Trophoblast cell (in vitro differentiated cells and primary cell): ENCODE measurements around the gene WDR88.

Source experiments
- DNase-seq, 2 donors: peaks; one replicate each; pipeline ENCODE4 v3.0.0-alpha.2; 2016
- H2AFZ ChIP-seq: 2 replicates; pipeline ENCODE4 v1.6.1; 2013; ENCODE audit warnings: low read length, moderate library complexity, mild to moderate bottlenecking; ENCODE audit not compliant: insufficient read depth, poor library complexity
- H2AK5ac ChIP-seq: 2 replicates; pipeline ENCODE4 v1.6.1; 2013; ENCODE audit warnings: mild to moderate bottlenecking, low read length
- H2BK120ac ChIP-seq: 2 replicates; pipeline ENCODE4 v1.6.1; 2013; ENCODE audit warnings: low read length, mild to moderate bottlenecking, moderate library complexity; ENCODE audit not compliant: insufficient read depth, poor library complexity
- H2BK12ac ChIP-seq: 2 replicates; pipeline ENCODE4 v1.6.1; 2013; ENCODE audit warnings: mild to moderate bottlenecking, low read length, moderate library complexity
- H2BK5ac ChIP-seq: 2 replicates; pipeline ENCODE4 v1.6.1; 2013; ENCODE audit warnings: low read length, low read depth, moderate library complexity, mild to moderate bottlenecking; ENCODE audit not compliant: poor library complexity
- H3K14ac ChIP-seq: 2 replicates; pipeline ENCODE4 v1.6.1; 2013; ENCODE audit warnings: mild to moderate bottlenecking, low read length
- H3K18ac ChIP-seq: 2 replicates; pipeline ENCODE4 v1.6.1; 2013; ENCODE audit warnings: mild to moderate bottlenecking, low read length
- H3K23ac ChIP-seq: 2 replicates; pipeline ENCODE4 v1.6.1; 2013; ENCODE audit warnings: low read length
- H3K27ac ChIP-seq: 2 replicates; pipeline ENCODE4 v1.5.1; 2013; ENCODE audit warnings: low read depth, mild to moderate bottlenecking, inconsistent platforms, low read length, moderate library complexity
- H3K27me3 ChIP-seq: 2 replicates; pipeline ENCODE4 v1.6.1; 2013; ENCODE audit warnings: inconsistent platforms, mild to moderate bottlenecking, low read length, moderate library complexity; ENCODE audit not compliant: insufficient read depth
- H3K36me3 ChIP-seq, 2 experiments: 1 replicate in 1 of 2; 2 replicates in 1 of 2; pipeline ENCODE4 v1.6.1; 2013; ENCODE audit warnings: low read length in 2 of 2, mild to moderate bottlenecking in 2 of 2, moderate library complexity in 1 of 2; ENCODE audit not compliant: insufficient read depth in 2 of 2, control insufficient read depth in 1 of 2
- H3K4ac ChIP-seq: 2 replicates; pipeline ENCODE4 v1.6.1; 2013; ENCODE audit warnings: low read depth, mild to moderate bottlenecking, low read length, moderate library complexity
- H3K4me1 ChIP-seq, 2 experiments: 1 replicate in 1 of 2; 2 replicates in 1 of 2; pipeline ENCODE4 v1.6.1; 2013; ENCODE audit warnings: low read length in 2 of 2, mild to moderate bottlenecking in 2 of 2, moderate library complexity in 1 of 2; ENCODE audit not compliant: insufficient read depth in 2 of 2, control insufficient read depth in 1 of 2
- H3K4me2 ChIP-seq: 2 replicates; pipeline ENCODE4 v1.6.1; 2013; ENCODE audit warnings: inconsistent platforms, mild to moderate bottlenecking, low read length, moderate library complexity
- H3K4me3 ChIP-seq: 2 replicates; pipeline ENCODE4 v1.5.1; 2013; ENCODE audit warnings: mild to moderate bottlenecking, low read depth, low read length, inconsistent platforms
- H3K79me1 ChIP-seq: one replicate; pipeline ENCODE4 v1.6.1; 2013; ENCODE audit warnings: low read length
- H3K79me2 ChIP-seq: 2 replicates; pipeline ENCODE4 v1.6.1; 2013; ENCODE audit warnings: low read length, mild to moderate bottlenecking; ENCODE audit not compliant: control insufficient read depth, insufficient read depth, poor library complexity
- H3K9ac ChIP-seq: 2 replicates; pipeline ENCODE4 v1.6.1; 2013; ENCODE audit warnings: mild to moderate bottlenecking, low read length
- H3K9me3 ChIP-seq: 2 replicates; pipeline ENCODE4 v1.6.1; 2013; ENCODE audit warnings: low read depth, mild to moderate bottlenecking, control low read depth, inconsistent platforms, low read length; ENCODE audit not compliant: insufficient read depth
- H4K12ac ChIP-seq: 2 replicates; pipeline ENCODE4 v1.6.1; 2013; ENCODE audit warnings: low read depth, mild to moderate bottlenecking, low read length, moderate library complexity
- H4K8ac ChIP-seq: 2 replicates; pipeline ENCODE4 v1.6.1; 2013; ENCODE audit warnings: low read depth, mild to moderate bottlenecking, low read length, moderate library complexity
- H4K91ac ChIP-seq: one replicate; pipeline ENCODE4 v1.6.1; 2013; ENCODE audit warnings: low read depth, mild to moderate bottlenecking, low read length, moderate library complexity
- WGBS: extraction: QIAGEN DNeasy Blood & Tissue Kit; methylation state at CpG from one replicate; pipeline ENCODE4 v1.1.7; 2013; ENCODE audit warnings: missing lambda C conversion rate; ENCODE audit not compliant: insufficient read length, insufficient coverage; ENCODE audit errors: extremely low coverage; 5-methylcytosine and 5-hydroxymethylcytosine counted together

Gene WDR88

GRCh38 chr19:33203529-33203928 is 71.6 kb downstream of the WDR88 start:
- H2BK5ac ChIP-seq = no peak overlapping the region
- WGBS = no CpG with 5 or more reads among the region's 6 CpGs
- no peak overlapping the region for H3K4me2 ChIP-seq
- H4K91ac ChIP-seq = no peak overlapping the region
- no peak overlapping the region for H2AK5ac ChIP-seq
- no peak overlapping the region for H3K14ac ChIP-seq
- no peak for DNase-seq
- H3K27me3 ChIP-seq = no peaks in the 10 kb centered on the region
- peaks cover 4 to 6% of the 10 kb centered on the region in 2 experiments for H3K36me3 ChIP-seq
- no peak overlapping the region for H4K8ac ChIP-seq
- H2BK120ac ChIP-seq = no peak overlapping the region
- no peak overlapping the region for H2AFZ ChIP-seq
- H4K12ac ChIP-seq = no peak overlapping the region
- H3K4me1 ChIP-seq = no peaks in the 10 kb centered on the region
- no peak overlapping the region for H3K23ac ChIP-seq
- no peaks in the 10 kb centered on the region for H3K79me1 ChIP-seq
- no peak overlapping the region for H3K4ac ChIP-seq
- H2BK12ac ChIP-seq = no peak overlapping the region
- H3K9ac ChIP-seq = no peak overlapping the region
- peak overlapping the region; percentile 26 for H3K4me3 ChIP-seq
- no peak overlapping the region for H3K18ac ChIP-seq
- H3K79me2 ChIP-seq = no peaks in the 10 kb centered on the region
- H3K27ac ChIP-seq = no peak overlapping the region
- H3K9me3 ChIP-seq = peaks cover 3% of the 10 kb centered on the region

DNA sequence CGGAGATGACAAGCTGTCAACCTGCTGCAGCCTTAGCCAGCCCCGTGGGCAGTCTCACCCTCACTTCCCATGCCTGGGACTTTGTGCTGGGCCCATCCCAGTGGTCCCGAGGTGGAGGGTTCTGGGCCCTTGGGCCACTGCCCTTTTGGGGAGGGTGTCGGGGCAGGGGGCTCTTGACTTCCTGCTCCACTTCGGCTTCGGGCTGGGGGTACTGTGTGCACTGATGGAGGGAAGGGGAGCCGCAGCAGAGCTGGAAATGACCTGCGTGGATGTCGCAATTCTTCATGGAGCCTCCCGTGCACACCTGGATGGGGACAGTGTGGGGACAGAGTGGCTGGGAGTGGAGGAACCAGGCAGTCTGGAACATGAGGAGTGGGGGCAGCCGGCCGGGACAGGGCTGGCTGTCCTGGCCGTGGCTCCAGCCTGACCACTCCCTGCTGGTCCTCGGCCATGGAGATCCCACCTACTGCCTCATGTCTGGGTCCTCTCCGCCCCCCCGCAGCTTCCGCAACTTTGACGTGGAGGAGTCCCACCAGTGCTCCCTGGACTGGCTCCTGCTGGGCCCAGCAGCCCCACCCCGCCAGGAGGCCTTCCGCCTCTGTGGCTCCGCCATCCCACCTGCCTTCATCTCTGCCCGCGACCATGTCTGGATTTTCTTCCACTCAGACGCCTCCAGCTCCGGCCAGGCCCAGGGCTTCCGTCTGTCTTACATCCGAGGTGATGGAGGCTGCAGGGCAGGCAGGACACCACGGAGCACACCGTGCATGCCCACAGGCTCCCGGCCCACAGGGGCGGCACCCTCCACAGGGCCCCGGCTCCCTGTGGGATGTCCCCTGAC is 72.4 kb downstream of the WDR88 start:
- H3K14ac ChIP-seq = no peak overlapping the region
- no peaks in the 10 kb centered on the region for H3K79me2 ChIP-seq
- no peak overlapping the region for H3K9ac ChIP-seq
- peaks cover 4 to 6% of the 10 kb centered on the region in 2 experiments for H3K36me3 ChIP-seq
- H2AFZ ChIP-seq = no peak overlapping the region
- H3K23ac ChIP-seq = no peak overlapping the region
- no peak overlapping the region for H3K18ac ChIP-seq
- no peak overlapping the region for H3K4me3 ChIP-seq
- H3K4me2 ChIP-seq = no peak overlapping the region
- peaks cover 3% of the 10 kb centered on the region for H3K9me3 ChIP-seq
- no CpG with 5 or more reads among the region's 32 CpGs for WGBS
- H2BK120ac ChIP-seq = no peak overlapping the region
- no peaks in the 10 kb centered on the region for H3K4me1 ChIP-seq
- no peaks in the 10 kb centered on the region for H3K27me3 ChIP-seq
- no peak for DNase-seq
- no peaks in the 10 kb centered on the region for H3K79me1 ChIP-seq
- no peak overlapping the region for H4K12ac ChIP-seq
- no peak overlapping the region for H4K91ac ChIP-seq
- no peak overlapping the region for H3K4ac ChIP-seq
- H2AK5ac ChIP-seq = no peak overlapping the region
- no peak overlapping the region for H2BK12ac ChIP-seq
- no peak overlapping the region for H3K27ac ChIP-seq
- no peak overlapping the region for H2BK5ac ChIP-seq
- H4K8ac ChIP-seq = no peak overlapping the region

DNA sequence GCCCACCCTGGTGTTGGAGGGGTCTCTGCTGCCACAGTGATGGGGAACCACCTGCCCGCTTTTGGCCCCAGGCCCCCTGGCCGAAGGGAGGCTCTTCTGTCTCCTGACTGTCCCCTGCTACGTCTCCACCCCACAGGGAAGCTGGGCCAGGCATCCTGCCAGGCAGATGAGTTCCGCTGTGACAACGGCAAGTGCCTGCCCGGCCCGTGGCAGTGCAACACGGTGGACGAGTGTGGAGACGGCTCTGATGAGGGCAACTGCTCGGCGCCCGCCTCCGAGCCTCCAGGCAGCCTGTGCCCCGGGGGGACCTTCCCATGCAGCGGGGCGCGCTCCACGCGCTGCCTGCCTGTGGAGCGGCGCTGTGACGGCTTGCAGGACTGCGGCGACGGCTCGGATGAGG is 73.2 kb downstream of the WDR88 start:
- H3K18ac ChIP-seq = no peak overlapping the region
- H3K27me3 ChIP-seq = no peaks in the 10 kb centered on the region
- no peak overlapping the region for H2BK120ac ChIP-seq
- no peak overlapping the region for H3K27ac ChIP-seq
- no peaks in the 10 kb centered on the region for H3K4me1 ChIP-seq
- no peak overlapping the region for H4K8ac ChIP-seq
- no peak overlapping the region for H2BK5ac ChIP-seq
- H3K79me2 ChIP-seq = no peaks in the 10 kb centered on the region
- H2AK5ac ChIP-seq = no peak overlapping the region
- no peak overlapping the region for H3K9ac ChIP-seq
- H3K79me1 ChIP-seq = no peaks in the 10 kb centered on the region
- no peak overlapping the region for H4K12ac ChIP-seq
- H2BK12ac ChIP-seq = no peak overlapping the region
- H4K91ac ChIP-seq = no peak overlapping the region
- no peak overlapping the region for H3K4me2 ChIP-seq
- H3K9me3 ChIP-seq = peaks cover 3% of the 10 kb centered on the region
- WGBS = no CpG with 5 or more reads among the region's 27 CpGs
- no peak for DNase-seq
- H3K4me3 ChIP-seq = no peak overlapping the region
- H2AFZ ChIP-seq = no peak overlapping the region
- peaks cover 4 to 6% of the 10 kb centered on the region in 2 experiments for H3K36me3 ChIP-seq
- H3K14ac ChIP-seq = no peak overlapping the region
- no peak overlapping the region for H3K23ac ChIP-seq
- H3K4ac ChIP-seq = no peak overlapping the region

DNA sequence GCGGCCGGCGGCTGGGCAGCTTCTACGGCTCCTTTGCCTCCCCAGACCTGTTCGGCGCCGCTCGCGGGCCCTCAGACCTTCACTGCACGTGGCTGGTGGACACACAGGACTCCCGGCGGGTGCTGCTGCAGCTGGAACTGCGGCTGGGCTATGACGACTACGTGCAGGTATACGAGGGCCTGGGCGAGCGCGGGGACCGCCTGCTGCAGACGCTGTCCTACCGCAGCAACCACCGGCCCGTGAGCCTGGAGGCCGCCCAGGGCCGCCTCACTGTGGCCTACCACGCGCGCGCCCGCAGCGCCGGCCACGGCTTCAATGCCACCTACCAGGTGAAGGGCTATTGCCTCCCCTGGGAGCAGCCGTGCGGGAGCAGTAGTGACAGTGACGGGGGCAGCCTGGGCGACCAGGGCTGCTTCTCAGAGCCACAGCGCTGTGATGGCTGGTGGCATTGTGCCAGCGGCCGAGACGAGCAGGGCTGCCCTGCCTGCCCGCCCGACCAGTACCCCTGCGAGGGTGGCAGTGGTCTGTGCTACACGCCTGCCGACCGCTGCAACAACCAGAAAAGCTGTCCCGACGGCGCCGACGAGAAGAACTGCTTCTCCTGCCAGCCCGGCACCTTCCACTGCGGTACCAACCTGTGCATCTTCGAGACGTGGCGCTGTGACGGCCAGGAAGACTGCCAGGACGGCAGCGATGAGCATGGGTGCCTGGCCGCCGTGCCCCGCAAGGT is 73.8 kb downstream of the WDR88 start:
- Histone ChIP-seq H3K27ac (no peak overlapping the region), H3K79me1 (no peaks in the 10 kb centered on the region), H2BK120ac (no peak overlapping the region), H4K12ac (no peak overlapping the region), H3K27me3 (no peaks in the 10 kb centered on the region), H3K23ac (no peak overlapping the region), H2AFZ (no peak overlapping the region), H4K91ac (no peak overlapping the region), H4K8ac (no peak overlapping the region), H2BK5ac (no peak overlapping the region), H3K18ac (no peak overlapping the region), H3K4ac (no peak overlapping the region), H3K9ac (no peak overlapping the region), H3K36me3 (peaks cover 4 to 6% of the 10 kb centered on the region in 2 experiments), H3K4me1 (no peaks in the 10 kb centered on the region), H2BK12ac (no peak overlapping the region), H3K14ac (no peak overlapping the region), H3K9me3 (peaks cover 3% of the 10 kb centered on the region), H3K4me2 (no peak overlapping the region), H2AK5ac (no peak overlapping the region), H3K4me3 (no peak overlapping the region), H3K79me2 (no peaks in the 10 kb centered on the region)
- no CpG with 5 or more reads among the region's 64 CpGs for WGBS
- DNase-seq = no peak
